Keratinocyte (primary cell): ENCODE results near the gene EPB41L4B.

ENCODE experiments used
- CTCF ChIP-seq, 3 experiments: IDR thresholded peaks in 1 of 3; conservative IDR thresholded peaks in 1 of 3; optimal IDR thresholded peaks in 1 of 3; 2 replicates in 2 of 3; 3 replicates in 1 of 3; pipeline versions ENCODE3 to v1.5.1; 2011; ENCODE audit warnings: low read length in 3 of 3, mild to moderate bottlenecking in 3 of 3, moderate library complexity in 2 of 3, control low read depth in 1 of 3, inconsistent platforms in 1 of 3; ENCODE audit not compliant: insufficient read depth in 2 of 3; ENCODE audit errors: extremely low read depth in 1 of 3
- EZH2 ChIP-seq: IDR thresholded peaks from one replicate; pipeline ENCODE4 v1.6.1; 2012; ENCODE audit warnings: inconsistent platforms, mild to moderate bottlenecking, low read length, moderate library complexity

- peak in 2 of 3 experiments; percentile 14 to 53 for TF ChIP-seq CTCF (optimal IDR thresholded peaks at IDR 0.05 in 1 of 3, IDR thresholded peaks at IDR 0.05 in 1 of 3, conservative IDR thresholded peaks at IDR 0.05 in 1 of 3; ENCODE audit: extremely low read depth in 1 of 3, insufficient read depth in 2 of 3, low read length in 3 of 3)
- TF ChIP-seq EZH2: no peak
Measured at GRCh38 chr9:109206670-109207069, 114.2 kb downstream of the EPB41L4B start.
